ENCODE measurements around the gene COX17. TPM values are rescaled to one million over a fixed set of nuclear protein-coding genes. Genes with fewer than 3 reads are reported as not detected.

COX17 gene
- total and polyA plus RNA-seq, 10 donors = 30.4 to 136 (median 43.7) TPM

GRCh38 chr3:119717520-119717919, 40.3 kb upstream of the COX17 start:
- intact Hi-C loops (cut with DNase I; ENCODE audit: low total_unique reads) = no loop called here
- Histone ChIP-seq H3K36me3 (no peaks in the 10 kb centered on the region), H3K27ac (peak overlapping the region in 7 of 8 donors; percentile 4 to 76 (median 53)), H3K4me1 (peaks cover 0 to 5% (median 0%) of the 10 kb centered on the region in 6 donors), H3K27me3 (replicated peaks in 1 of 7) (no peaks in the 10 kb centered on the region), H3K4me3 (no peak overlapping the region), H3K9me3 (no peaks in the 10 kb centered on the region)
- DNase-seq = no peak
- WGBS, 5 donors = 85 to 88% (median 86%) methylated on average over 5 of the region's 5 CpGs
- TF ChIP-seq POLR2A (IDR thresholded peaks at IDR 0.05) = no peak
- TF ChIP-seq CTCF (IDR thresholded peaks at IDR 0.05 in 8 of 11, conservative IDR thresholded peaks at IDR 0.05 in 3 of 11) = no peak
- no peak for TF ChIP-seq POLR2AphosphoS5 (IDR thresholded peaks at IDR 0.05)

DNA sequence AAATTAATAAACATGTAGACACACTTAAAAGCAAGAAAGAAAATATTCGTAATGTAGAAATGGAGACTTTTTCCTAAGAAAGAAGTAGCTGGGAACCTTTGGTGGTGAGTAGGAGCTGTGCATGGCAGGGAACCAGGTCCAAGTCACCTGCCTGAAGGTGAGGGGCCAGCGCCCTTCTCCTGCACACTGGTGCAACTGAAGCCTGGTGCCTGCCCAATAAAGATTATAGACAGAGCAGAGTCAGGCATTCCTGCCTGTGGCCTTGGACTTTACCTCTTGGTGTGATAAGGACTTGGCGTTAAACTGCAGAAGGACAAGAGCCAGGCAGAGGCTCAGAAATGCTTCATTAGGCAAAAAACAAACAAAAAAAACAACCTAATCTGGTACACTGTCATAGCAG, 39.8 kb upstream of the COX17 start:
- no peaks in the 10 kb centered on the region for H3K36me3 ChIP-seq
- TF ChIP-seq POLR2AphosphoS5 (IDR thresholded peaks at IDR 0.05) (peak in 2 of 3 donors; percentile 56 to 58), POLR2A (IDR thresholded peaks at IDR 0.05) (no peak)
- H3K4me1 ChIP-seq = peaks cover 0 to 5% (median 0%) of the 10 kb centered on the region in 6 donors
- no peaks in the 10 kb centered on the region for H3K9me3 ChIP-seq
- H3K4me3 ChIP-seq = no peak overlapping the region
- 61 to 84% (median 80%) methylated on average over 3 of the region's 3 CpGs for WGBS, 5 donors
- no peaks in the 10 kb centered on the region for H3K27me3 ChIP-seq (replicated peaks in 1 of 7)
- H3K27ac ChIP-seq = peak overlapping the region in 5 of 8 donors; percentile 29 to 76 (median 61)
- intact Hi-C loops (cut with DNase I; ENCODE audit: low total_unique reads) = no loop called here
- no peak for DNase-seq

DNA sequence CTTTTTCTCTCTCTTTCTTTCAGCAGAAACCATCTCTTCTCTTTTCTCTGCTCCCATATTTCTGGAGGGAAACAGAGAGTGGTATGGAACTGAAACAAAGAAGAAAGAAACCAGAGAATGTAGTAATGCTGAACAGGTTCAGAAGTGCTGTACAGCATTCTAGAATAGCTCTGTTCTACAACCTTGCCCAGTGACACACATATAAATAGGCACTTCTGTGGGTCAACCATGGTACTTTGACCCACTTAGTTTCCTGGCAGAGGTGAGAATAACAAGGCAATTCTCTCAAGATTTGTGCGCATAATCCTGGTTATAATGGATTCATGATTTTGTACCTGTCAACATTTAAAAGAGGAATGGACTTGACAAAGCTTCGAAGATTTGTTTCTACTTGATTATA, 37.9 kb upstream of the COX17 start:
- intact Hi-C loops (cut with DNase I; ENCODE audit: low total_unique reads) = no loop called here
- H3K4me3 ChIP-seq = no peak overlapping the region
- H3K9me3 ChIP-seq = no peaks in the 10 kb centered on the region
- H3K4me1 ChIP-seq = peaks cover 0 to 5% (median 0%) of the 10 kb centered on the region in 6 donors
- 88 to 97% (median 89%) methylated on average over 2 of the region's 2 CpGs for WGBS, 5 donors
- H3K27me3 ChIP-seq (replicated peaks in 1 of 7) = no peaks in the 10 kb centered on the region
- no peak overlapping the region for H3K27ac ChIP-seq
- DNase-seq = no peak
- TF ChIP-seq POLR2A (IDR thresholded peaks at IDR 0.05) (no peak), CTCF (IDR thresholded peaks at IDR 0.05 in 8 of 11, conservative IDR thresholded peaks at IDR 0.05 in 3 of 11) (no peak), POLR2AphosphoS5 (IDR thresholded peaks at IDR 0.05) (no peak)
- peaks cover 0 to 6% (median 0%) of the 10 kb centered on the region in 6 donors for H3K36me3 ChIP-seq

GRCh38 chr3:119703820-119704531, 26.8 kb upstream of the COX17 start:
- no peaks in the 10 kb centered on the region for H3K36me3 ChIP-seq
- no peaks in the 10 kb centered on the region for H3K9me3 ChIP-seq
- no peak for DNase-seq
- H3K27me3 ChIP-seq (replicated peaks in 1 of 7) = no peaks in the 10 kb centered on the region
- peak overlapping the region in 2 of 8 donors; percentile 68 to 78 for H3K27ac ChIP-seq
- TF ChIP-seq CTCF (IDR thresholded peaks at IDR 0.05 in 8 of 11, conservative IDR thresholded peaks at IDR 0.05 in 3 of 11) (no peak), POLR2AphosphoS5 (IDR thresholded peaks at IDR 0.05) (no peak), POLR2A (IDR thresholded peaks at IDR 0.05) (no peak)
- intact Hi-C loops (cut with DNase I; ENCODE audit: low total_unique reads) = no loop called here
- H3K4me3 ChIP-seq = peak overlapping the region in 2 of 8 donors; percentile 53 to 78
- peaks cover 7 to 41% (median 28%) of the 10 kb centered on the region in 6 donors for H3K4me1 ChIP-seq
- WGBS, 5 donors = 78 to 87% (median 84%) methylated on average over 8 of the region's 8 CpGs

All from spleen (tissue), 11 donors.